GM21447 (cell line): Measurements from ENCODE around the gene SH3GL1.

Experiments used
- ATAC-seq: cut with Tn5 transposase; IDR thresholded peaks from one replicate; pipeline ENCODE4 v1.9.1; 2021; ENCODE audit not compliant: unreplicated experiment

SH3GL1 gene

DNA sequence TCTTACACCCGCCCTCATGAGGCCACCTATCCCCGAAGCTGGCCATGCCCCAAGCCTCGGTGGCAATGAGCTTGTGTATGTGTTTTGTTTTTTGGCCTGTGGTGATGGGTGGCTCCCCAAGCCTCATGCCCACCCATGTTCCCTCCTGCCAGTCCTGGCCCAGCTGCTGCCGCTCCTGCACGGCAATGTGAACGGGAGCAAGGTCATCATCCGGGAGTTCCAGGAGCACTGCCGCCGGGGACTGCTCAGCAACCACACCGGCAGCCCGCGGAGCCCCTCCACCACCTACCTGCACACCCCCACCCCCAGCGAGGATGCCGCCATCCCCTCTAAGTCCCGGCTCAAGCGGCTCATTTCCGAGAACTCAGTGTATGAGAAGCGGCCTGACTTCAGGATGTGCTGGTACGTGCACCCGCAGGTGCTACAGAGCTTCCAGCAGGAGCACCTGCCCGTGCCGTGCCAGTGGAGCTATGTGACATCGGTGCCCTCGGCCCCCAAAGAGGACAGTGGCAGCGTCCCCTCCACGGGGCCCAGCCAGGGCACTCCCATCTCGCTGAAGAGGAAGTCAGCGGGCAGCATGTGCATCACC lies 32.7 kb upstream of the SH3GL1 start:
- ATAC-seq, result no peak

- no peak for ATAC-seq
Measured at GRCh38 chr19:4431808-4432674, 31.7 kb upstream of the SH3GL1 start.

GRCh38 chr19:4431296-4431695 lies 30.9 kb upstream of the SH3GL1 start:
- no peak for ATAC-seq

DNA sequence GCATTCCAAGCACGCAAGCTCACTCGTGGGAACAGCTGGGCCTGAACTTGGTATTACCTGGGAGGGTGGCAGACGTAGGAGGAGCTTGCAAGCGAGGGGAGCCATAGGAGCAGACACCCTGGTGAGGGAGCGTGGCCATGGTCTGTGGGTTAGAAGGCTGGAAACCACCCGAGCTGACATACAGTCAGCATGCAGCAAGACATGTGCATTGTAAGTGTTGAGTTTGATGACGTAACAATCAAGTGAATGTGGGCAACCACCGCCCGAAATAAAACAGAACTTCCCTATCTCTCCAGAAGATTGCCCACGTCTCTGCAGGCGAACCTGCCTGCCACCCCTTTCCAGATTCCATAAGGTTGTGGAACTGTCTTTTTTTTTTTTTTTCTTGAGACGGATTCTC lies 30.4 kb upstream of the SH3GL1 start:
- no peak for ATAC-seq

DNA sequence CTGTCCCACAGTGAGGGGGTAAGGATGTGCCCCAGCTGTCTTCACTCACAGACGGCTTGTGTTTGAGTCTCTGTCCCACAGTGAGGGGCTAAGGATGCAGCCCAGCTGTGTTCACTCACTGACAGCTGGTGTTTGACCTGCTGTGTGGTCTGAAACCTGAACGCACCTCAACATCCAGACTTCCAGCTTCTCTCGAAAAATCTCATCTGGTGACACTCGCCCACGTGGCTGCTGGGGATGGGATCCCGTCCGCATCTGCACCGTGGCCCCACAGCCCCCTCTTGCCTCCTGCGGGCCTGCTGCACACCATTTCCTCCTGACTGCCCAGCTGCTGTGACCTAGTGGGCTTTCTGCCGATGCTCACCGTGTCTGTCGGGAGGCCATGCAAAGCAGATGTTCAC lies 29.4 kb upstream of the SH3GL1 start:
- ATAC-seq, result no peak

GRCh38 chr19:4429256-4429655 lies 28.9 kb upstream of the SH3GL1 start:
- no peak for ATAC-seq

DNA sequence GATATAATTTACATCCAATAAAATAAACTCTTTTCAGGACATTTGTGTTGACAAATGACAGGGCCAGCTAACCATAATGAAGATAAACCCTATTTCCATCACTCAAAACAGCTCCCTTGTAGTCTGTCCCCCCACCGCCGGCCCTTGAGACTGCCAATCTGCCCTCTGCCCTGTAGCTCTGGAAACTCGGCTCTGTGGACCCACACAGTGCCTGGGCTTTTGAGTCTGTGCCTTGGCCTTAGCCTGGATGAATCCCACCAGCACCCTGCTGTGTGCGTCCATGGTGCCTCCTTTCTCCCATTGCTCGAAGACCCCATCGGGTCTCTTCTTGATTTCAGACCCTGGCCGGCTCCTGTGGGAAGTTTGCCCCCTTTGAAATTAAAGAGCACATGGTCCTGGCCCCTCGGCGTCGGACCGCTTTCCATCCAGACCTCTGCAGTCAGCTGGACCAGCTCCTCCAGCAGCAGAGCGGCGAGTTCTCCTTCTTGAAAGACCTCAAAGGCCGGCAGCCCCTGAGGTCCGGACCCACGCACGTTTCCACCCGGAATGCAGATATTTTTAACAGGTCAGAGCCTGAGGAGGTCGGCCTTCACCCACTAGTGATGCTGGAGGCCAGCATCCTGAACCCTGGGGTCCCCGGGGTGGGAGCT lies 28.1 kb upstream of the SH3GL1 start:
- no peak for ATAC-seq

DNA sequence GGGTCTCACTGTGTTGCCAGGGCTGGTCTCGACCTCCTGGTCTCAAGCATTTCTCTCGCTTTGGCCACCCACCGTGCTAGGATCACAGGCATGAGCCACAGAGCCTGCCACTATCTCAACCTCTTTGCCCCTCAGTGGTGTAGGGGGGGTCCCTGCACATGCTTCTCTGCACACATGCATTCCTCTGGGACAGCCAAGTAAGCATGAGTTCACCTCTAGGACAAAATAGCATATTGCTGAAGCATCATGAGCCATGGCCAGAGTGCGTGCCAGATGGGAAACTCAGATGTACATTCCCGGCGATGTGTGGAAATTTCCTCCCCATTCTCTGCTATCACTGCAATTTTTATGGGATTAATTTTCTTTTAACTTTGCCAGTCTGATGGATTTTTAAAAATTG lies 25.2 kb upstream of the SH3GL1 start:
- no peak for ATAC-seq

- ATAC-seq, result no peak
Measured at GRCh38 chr19:4423416-4424126, 23.2 kb upstream of the SH3GL1 start.

DNA sequence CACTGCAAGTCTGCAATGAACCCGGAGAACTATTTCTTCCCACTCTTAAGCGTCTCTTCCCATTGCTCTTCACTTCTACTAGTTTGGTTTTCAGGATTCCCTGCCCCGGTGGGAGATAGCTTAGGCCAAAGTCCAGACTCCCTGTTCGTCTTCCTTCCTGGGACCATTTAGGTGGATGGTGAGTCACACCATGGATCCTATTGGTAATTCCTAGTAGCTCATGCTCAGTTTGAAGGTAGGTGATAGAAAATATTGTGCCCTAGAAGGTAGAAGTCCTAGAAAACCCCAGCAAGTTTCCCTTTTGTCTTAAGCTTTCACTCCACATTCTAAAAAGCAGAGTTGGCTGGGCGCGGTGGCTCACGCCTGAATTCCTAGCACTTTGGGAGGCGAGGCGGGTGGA lies 15.9 kb upstream of the SH3GL1 start:
- ATAC-seq, result no peak

GRCh38 chr19:4415352-4415751 lies 15.0 kb upstream of the SH3GL1 start:
- no peak for ATAC-seq

- ATAC-seq, result no peak
Measured at GRCh38 chr19:4414800-4415321, 14.5 kb upstream of the SH3GL1 start.

DNA sequence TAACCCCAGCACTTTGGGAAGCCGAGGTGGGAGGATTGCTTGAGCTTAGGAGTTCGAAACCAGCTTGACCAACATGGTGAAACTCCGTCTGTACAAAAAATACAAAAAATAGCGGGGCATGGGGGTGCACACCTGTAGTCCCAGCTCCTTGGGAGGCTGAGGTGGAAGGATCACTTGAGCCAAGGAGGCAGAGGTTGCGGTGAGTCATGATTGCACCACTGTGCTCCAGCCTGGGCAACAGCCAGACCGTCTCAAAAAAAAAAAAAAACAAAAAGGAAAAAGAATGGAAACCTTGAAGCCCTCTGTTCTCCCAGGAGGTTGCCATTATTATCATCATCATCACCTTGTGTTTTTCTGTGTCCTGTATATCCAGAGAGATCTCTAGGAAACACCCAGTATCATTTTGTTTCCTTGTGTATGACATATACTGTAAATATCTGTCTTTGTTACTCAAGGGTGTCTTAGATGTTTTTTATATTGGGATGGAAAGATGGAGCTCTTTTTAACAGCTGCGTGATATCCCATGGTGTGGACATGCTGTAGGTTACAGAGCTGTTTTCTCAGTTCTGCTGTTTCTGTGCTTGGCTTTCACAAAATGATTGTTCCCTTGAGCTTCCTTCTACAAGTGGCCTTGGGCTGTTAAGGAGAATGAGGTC lies 13.9 kb upstream of the SH3GL1 start:
- ATAC-seq, result no peak

GRCh38 chr19:4413588-4413987 lies 13.2 kb upstream of the SH3GL1 start:
- no peak for ATAC-seq

GRCh38 chr19:4409123-4409933 lies 9.0 kb upstream of the SH3GL1 start:
- no peak for ATAC-seq

DNA sequence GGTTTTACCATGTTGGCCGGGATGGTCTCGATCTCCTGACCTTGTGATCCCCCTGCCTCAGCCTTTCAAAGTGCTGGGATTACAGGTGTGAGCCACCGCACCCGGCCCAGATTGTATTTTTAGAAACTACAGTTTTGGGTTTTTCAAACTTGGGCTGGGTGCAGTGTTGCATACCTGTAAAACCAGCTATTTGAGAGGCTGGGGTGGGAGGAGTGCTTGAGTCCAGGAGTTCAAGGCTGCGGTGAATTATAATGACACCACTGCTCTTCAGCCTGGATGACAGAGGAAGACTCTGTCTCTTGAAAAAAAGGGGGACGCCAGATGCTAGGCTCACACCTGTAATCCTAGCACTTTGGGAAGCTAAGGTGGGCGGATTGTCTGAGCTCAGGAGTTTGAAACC lies 6.3 kb upstream of the SH3GL1 start:
- ATAC-seq, result no peak

GRCh38 chr19:4405977-4406376 lies 5.6 kb upstream of the SH3GL1 start:
- ATAC-seq, result no peak

DNA sequence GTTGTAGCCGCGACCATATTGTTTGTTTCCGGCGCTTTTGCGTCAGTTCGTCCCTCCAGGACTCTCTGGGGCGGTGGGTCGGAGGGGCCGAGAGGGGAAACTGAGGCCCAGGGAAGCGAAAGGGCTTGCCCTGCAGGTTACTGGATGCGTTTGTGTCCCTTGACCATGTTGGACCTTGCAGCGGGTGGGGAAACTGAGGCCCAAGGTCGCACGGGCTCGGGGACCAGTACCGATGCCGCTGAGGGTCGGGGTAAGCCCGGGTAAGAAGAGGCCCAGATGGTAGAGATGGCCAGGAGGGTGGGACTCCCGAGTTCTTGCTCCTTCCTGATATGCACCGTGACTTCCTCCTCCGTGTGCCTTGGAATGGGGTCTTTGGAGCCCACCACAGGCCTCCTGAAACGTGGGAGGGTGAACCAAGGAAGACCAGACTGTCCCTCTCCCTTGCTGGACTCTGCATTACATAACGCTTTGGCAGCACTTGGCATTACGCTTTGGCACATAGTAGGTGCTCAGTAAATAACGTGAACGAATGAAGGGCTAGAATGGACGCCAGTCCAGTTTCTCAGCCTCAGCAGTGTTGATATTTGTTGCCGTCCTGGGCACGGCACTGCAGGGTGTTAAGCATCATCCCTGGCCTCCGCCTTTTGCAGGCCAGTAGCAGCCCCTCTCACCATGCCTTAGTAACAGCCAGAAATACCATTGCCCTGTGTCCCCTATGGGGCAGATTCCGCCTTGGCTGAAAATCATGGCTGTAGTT lies 2.8 kb upstream of the SH3GL1 start:
- ATAC-seq, result no peak
